Inferior parietal cortex (tissue), 1 donor: Measurements from ENCODE around the gene VTI1A.

ENCODE experiments used
- DNase-seq: peaks from one replicate; pipeline ENCODE4 v3.0.0-alpha.2; 2016; ENCODE audit errors: extremely low spot score

The VTI1A gene

DNA sequence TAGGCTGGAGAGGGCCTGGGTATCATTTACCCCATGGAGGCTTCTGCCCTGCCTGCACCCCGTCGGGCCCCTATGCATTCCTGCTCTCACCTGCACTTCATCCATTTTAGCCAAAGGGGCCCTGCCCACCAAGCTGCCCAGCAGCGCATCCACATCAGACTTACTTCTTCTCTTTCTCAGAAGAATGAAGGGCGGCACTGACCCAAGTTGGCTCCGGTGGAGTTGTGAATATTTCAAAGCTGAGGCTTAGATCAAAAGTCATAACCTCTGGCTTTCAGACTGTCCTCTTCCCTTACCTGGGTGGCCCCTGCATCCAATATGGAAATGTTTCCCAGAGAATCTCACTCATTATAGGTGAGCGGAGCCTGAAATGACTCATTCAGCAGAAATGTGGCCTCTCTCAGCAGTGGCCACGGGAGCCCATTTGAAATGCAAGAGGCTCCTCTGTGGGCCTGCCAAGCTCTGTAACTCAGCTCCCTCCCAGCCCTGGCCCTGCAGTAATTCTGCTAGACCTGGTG is 385.4 kb downstream of the VTI1A start:
- DNase-seq, result no peak

DNA sequence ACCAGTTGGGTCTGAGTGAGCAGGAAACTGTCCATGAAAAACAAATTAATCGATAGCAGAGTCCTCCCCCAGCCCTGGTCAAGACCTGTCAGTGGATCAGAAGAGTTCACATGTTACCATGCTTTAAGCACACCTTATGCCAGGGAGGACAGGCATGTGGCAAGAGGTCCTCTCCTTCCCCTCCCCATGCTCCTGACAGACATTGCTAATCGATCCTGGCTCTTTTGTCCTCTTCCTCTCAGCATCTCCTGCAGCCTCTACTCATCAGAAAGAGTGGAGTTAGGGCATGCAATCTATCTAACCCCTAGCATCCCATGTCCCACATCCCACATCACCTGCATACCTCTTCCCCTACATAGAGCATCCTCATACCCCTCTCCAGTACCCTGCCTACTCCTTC is 385.9 kb downstream of the VTI1A start:
- DNase-seq, result no peak

DNA sequence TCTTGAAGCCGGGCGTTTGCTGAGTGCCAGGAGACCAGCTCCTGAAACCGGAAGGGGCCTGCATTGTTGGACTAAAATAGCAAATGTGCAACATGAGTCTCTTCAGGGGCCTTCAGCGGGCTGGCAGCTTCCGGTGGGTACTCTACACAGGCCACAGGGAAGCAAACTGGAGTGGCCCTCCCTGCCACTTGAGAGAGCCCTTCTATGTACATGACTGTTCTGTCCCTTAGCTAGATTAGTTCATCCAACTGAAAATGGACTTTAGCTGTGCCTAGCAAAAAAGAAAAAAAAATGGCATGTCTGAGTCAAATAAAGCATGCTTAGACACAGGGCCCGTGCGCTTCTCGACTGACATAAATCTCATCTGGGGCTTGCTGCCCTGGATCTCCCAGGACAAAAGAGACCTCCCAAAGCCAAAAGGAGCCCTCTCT is 387.8 kb downstream of the VTI1A start:
- no peak for DNase-seq

DNA sequence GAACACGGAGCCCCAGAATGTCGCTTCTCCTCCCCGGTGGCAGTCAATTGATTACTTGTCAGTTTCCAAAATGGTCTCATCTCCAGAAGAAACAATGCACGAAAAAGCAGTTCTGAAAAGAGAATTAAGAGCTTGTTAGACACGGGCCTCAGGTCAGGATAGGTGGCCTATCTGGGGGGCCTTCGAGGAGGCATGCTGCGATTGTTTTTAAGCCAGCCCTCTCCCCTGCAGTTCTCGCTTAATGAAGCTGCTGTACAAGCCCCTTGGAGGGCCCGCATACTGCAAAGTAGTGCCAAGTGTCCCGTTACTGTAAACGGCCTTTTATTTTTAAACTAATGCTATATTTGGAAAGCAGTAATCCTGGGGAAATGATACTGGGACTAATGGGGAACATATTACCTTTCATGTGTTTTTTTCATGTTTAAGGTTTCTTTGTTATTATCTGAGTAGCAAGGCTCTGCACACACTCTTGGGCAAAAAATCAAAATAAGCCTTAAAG is 388.3 kb downstream of the VTI1A start:
- DNase-seq, result no peak

DNA sequence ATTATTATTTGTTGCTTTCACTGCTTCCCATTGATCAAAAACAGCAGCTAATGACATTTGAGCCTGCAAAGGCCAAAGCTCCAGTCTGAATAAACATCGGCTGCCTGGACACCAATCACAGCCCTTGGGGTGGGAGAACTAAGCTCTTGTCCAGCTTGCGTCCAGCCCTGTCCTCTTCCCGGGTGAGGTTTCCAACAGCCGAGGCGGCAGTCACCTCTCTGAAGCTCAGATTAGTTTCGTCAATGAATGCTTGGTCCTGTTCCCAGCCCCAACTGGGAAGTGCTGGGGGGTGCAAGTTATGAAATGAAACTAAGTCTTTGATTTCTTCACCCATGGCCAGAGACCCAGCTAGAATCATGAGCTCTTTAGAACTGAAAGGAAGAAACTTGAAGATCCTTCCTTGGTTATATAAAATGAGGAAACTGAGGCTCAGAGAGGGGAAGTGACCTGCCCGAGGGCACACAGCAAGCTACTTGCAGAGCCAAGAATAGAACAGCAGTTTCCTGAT is 389.0 kb downstream of the VTI1A start:
- DNase-seq, result no peak

DNA sequence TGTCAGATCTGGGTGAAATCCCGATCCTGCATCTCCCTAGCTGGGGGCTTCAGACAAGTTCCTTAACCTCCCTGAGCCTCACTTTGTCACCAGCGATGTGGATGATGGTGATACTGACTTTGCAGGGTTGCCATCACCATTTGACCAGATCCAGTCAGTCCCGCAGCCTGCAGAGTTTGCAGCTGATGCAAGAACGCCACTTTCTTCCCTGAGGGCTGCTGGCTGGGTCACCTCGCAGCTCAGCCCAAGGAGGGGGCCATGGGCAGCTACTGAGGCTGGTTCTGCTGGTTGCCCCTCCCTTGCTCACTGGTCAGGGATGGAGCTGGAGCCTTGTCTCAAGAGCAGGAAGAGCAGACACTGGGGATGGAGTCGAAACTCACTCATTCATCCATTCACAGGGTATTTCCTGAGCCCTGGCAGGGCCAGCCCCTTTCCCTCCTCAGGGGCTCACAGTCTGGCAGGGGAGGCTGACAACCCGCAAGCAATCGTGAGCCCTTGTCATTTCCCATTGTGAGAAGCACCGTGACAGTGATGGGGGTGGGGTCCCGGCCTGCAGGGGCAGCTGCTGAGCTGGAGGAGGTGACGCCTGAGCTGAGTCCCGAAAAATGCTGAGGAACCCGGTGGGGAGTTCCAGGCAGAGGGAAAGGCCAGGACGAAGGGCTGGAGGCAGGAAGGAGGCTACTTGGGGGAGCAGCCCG is 391.9 kb downstream of the VTI1A start:
- no peak for DNase-seq

DNA sequence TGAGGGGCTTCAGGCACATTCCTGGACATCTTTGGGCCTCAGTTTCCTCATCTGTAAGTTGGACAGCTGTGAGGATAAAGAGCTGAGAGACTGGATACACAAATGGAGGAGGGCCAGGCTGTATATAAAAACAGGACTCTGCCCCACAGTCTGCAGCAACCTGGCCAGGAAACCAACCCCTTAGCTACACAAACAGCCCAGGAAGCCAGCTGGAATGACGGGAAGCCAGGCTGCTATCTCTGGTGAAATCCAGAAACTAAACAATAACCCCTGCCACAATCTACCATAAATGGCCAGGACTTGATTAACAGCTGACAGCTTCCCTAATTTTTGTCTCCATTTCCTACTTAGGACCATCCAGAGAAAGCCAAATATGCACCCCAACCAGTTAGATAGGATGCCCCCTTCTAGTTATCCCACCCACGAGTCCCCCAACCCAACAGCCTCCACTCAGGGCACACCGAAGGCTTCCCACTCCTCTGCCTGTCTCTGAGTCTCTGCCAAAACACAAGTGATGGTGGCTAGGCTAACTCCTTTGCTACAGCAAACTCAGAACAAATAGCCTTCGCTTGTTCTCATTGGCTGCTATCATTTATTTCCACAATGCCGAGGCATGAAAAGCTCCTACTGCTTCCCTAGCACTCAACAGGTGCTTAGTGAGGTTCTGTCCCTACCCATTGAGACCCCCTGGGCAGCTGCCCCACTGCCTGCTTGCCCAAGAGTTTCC is 393.1 kb downstream of the VTI1A start:
- no peak for DNase-seq

DNA sequence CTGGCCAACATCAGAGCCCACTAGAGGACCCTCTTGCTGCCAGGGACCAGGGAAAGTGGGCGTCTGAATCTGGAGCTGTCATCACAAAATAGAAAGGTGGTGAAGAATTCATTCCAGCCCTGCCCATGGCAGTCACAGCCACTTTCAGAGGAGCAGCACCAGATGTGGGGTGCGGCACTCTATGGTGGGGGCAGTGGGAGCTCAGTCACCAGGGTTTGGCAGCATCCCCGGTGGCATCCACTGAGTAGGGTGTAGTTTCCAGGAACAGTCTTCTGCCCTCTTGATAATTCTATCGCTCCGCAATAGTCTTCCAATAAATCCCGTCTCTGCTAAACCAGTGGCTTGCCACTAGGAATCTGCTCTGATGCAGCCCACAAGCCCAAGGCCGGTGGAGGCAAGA is 394.5 kb downstream of the VTI1A start:
- DNase-seq, result no peak

DNA sequence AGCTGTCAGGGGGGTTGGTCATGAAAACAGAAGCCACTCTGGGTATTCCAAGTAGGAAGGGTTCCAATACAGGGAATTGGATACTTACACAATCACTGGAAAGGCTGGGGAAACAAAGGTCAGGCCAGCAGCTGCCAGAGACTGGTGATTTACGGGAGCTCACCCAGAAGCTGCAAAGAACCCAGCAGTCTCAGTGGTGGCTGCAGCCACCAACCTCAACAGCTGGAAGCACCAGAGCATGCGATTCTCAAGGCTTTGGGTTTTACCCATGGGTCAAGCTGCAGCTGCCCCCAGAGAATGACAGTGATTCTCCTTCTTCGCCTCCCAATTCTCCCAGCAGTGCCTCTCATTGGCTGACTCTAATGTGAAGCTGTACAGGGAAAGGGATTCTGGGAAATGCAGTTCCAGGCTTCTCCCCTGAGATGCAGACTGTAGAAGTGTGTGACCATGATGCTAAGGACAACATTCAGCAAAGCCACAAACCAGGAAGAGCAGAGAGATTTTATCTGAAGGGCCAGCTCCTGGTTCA is 395.9 kb downstream of the VTI1A start:
- no peak for DNase-seq

DNA sequence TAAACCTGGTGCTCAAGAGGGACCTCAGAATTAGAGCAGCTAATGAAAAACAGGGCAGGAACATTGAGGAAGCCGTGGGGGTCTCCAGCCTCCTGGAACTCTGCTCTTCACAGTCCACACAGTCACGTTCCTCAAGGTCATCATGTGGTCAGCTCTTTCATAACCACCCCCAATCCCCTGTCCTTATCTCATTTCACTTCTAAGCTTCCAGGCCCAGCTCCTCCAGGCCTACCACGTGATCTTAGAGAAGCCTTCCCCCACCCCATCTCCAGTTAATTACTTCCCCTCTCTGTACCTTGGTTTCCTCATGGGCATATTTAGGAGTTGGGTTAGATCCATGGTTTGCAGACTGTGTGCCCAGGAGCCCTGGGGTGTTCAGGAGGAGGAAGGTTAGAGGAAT is 396.6 kb downstream of the VTI1A start:
- DNase-seq, result no peak

DNA sequence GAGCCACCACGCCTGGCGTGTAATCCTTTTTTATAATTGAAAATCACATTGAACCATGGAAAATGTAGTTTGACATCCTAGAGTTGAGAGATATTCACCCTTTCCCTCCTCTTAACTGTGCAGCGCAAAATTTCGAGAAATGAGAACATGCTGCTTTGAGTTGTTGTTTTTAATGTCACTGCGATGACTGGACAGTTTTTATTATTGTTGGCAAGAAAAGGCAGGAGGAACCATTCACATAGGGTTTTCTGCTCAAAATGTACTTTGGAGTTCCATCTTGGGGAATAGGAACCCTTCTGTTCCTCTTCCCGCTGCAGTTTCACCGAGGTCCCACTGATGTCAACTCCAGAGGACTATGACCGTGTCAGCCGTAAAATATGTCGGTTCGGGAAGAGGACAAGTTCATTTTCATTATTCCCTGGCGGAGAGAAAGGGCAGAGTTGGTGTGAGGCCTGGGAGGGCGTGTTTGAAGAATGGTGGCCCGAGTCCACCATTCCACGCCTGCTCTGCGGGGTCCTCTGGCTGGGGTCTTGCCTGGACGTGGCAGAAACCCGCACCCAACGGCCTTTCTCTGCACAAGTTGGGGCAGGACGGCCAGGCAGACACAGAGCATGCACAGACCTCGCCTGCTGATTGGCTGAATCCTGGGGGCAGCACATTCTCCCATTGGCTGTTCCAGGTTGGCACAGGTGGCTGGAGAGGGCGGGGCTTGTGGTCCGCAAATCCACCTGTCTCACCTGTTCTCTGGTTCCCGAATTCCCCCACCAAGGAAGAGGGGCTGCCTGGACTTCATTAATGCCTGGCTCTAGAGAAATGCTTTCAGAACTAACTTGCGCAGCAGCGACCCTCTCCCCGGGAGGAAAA is 397.9 kb downstream of the VTI1A start:
- no peak for DNase-seq

DNA sequence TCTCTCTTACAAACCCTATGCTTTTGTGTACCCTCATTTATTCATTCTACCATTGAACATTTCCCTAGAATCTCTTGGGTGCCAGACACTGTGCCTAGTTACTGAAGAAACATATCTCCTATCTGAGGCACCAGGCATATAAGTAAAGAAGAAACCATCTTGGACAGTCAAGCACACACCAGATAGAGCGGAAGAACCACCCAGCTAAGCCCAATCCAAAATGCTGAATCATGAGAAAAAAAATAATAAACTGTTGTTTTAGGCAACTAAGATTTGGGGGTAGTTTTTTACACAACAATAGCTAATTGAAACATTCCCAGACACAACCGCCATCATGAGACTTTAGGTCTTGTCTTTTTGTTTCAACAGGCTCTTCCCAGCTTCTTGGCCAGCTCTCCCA is 400.8 kb downstream of the VTI1A start:
- no peak for DNase-seq

DNA sequence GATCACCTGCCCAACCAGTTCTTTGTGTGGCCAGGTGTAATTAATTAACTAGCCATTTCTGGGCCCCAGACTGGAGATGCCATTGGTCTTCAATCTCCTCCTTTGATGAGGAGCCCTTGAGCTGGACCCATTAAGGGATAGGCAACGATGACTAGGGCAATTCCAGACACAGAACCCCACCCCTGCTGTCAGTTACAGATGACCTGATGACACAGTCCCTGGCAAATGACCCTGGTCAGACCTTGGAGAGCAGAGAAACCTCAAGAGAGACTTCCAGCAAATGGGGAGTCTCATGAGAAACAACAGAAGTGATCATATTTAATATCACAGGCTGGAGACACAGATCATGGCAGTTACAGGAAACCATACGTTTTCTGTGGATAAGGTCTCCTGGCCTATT is 401.2 kb downstream of the VTI1A start:
- DNase-seq, result no peak

DNA sequence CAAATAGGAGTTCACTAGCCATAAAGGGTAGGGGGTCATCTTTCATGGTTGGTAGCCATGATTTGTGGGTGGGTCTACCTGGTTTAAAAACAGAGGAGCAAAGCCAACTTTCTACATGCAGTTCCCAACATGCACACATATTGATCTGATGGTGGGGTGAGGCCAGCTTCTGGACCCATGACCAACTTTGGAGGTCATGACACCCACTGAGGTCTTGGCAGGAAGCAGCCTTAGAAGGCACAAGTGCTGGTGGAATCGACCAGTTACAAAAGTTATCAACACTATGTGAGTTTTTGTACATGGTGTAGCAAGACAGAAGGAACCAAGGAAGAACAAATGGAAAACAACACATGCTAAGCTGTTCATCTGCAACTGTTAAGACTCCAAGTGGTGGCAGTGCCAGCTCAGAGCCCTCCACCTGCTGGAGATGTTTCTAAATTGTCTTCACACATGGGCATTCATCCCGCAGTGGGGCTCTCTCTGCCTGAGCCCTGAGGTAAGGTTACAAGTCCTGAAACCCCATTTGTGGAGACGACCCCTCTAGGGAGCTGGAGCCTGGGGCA is 401.9 kb downstream of the VTI1A start:
- no peak for DNase-seq

DNA sequence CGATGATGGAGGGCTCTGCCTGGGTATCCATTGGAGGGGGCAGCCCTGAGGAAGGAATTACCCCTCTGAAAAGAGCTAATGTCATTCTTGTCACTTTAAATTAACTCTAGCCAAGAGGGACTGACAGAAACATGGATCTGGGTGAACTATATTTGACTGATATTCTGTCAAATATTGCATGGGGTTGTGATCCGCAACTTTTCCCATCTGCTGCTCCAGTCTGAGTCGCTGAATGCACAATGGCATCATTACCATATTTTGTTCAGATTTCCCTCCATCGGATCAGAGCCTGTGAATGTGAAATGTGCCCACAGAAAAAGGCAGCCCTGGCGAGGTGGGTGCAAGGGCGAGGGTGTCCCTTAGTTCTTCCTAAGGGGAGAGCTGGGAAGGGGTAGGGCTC is 402.5 kb downstream of the VTI1A start:
- DNase-seq, result no peak

DNA sequence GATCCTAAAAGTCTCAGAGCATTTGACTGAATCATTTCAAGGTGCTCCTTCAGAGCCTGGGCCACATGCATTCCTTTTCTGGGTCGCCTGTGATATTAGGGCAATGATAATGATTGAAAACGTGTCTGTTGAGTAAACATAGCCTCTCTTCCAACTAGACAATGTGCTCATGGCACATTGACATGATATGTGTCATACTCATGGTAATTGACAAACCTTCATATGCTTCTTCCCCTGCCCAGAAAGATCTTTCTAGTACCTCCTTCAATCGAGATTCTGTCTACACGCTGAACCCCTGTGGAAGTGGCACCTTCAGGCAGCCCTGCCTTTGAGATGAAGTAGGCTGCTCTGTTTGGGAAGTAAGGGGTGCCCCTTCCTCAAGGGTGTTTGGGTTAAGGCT is 404.2 kb downstream of the VTI1A start:
- DNase-seq, result no peak

DNA sequence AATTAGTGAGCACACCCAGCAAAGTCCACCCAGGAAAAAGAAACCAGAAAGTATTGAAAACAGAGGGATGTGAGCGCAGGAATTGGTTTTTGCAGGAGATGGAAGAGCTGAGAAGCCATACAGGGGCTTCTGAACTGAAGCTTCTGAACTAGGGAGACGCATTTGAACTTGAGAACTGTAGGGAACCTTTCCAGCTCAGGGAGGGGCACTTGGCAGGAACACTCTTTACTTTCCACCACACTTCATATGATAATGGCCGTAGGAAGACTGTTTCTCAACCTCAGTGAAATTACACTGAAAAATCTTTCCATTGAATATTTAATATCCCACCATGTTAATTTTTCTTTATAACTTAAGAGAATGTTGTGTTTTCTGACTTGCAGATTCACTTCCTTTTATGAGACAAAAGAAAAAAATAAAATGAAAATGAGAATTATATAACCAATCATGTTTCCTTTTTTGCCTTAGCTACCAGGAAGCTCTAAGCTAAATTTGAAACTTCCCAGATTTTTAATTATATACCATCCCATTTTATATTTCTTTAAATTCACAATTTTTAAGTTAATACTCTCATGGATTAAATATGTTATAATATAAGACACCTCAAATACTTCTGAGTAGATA is 404.7 kb downstream of the VTI1A start:
- DNase-seq, result no peak

DNA sequence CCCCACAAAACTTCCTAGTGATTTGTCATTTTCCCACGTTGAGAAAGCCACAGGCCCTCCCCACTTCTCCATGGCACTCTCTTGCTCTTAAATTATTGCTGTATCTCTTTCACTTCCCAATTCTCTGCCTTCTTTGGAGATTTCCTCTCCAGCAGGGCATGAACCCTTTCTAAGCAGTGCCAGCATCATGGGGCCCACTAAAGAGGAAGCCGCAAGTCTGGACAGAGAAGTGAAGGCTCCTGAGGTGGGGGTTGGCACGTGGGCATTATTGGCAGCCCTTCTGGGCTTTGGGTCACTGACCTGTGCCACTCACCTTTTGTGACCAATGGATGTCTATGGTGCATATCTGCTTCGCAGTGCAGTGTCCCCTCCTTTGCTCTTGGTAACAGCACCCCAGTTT is 405.3 kb downstream of the VTI1A start:
- DNase-seq, result no peak

DNA sequence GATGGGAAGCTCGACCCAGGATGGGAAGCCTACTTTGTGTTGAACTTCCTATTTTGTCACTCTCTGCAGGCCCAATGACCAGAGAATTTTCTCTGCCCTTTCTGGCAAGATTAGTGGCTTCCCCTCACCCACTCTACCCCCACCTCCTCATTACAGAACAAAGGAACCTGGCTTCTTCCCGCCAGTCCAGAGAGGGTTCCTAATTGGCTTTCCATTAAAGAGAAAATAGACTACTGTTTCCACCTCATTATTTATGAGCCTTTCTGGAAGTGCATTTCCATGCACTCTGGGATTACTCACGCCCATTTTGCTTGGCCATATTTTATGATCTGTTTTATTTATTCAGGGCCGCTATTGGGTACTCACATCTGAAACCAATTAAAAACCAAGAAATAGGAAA is 408.1 kb downstream of the VTI1A start:
- no peak for DNase-seq

DNA sequence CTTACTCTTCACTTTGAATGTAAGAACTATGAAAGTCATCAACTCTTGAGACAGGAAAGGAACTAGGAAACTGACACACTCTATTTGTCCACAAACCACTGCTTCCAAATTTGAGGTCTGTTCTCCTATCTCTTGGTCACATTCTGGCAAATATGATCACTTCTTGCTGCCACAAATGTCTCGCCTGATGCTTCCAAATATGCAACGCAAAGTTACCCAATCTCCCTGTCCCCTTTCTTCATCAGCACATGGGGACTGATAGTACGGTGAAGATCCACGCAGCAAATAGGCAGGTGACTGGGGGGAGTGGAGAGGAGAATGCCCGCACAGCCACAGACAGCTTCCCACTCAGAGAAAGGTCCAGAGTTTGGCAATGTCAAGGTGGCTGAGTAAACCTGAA is 410.5 kb downstream of the VTI1A start:
- DNase-seq, result no peak
